ENCODE results near the gene SLC25A22.
A peak's percentile ranks its signal among the peaks of the same experiment; 100 is the strongest.

The SLC25A22 gene

DNA sequence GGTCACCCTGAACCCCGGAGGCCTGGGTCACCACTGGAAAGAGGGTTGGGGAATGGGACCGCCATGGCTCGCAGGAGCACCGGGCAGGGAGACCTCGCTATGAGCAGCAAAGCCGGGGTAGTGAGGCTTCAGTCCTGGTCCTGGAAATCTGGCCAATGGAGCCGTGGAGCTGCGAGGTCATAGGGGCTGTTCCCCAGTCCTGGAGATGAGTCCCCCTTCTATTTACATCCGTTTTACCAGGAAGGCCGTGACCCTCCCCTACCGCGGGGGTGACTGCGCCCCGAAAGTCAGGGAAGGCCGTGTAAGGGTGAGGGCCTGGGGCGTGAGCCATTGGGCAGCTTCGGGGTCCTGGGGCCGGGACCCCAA is 6.5 kb upstream of the SLC25A22 start:
- Histone ChIP-seq H3K36me3 (ENCODE audit: control insufficient read depth, insufficient read depth, low read length) (peaks cover 25% of the 10 kb centered on the region), H3K9ac (ENCODE audit: low read depth, low read length) (peak overlapping the region; percentile 65), H3K9me3 (ENCODE audit: control insufficient read depth, insufficient read depth, low read length) (no peaks in the 10 kb centered on the region), H3K4me3 (ENCODE audit: low read depth, low read length) (peak overlapping the region; percentile 66), H3K27me3 (ENCODE audit: control insufficient read depth, insufficient read depth, low read length) (no peaks in the 10 kb centered on the region), H3K4me1 (ENCODE audit: control insufficient read depth, insufficient read depth, low read length) (peaks cover 3% of the 10 kb centered on the region)

DNA sequence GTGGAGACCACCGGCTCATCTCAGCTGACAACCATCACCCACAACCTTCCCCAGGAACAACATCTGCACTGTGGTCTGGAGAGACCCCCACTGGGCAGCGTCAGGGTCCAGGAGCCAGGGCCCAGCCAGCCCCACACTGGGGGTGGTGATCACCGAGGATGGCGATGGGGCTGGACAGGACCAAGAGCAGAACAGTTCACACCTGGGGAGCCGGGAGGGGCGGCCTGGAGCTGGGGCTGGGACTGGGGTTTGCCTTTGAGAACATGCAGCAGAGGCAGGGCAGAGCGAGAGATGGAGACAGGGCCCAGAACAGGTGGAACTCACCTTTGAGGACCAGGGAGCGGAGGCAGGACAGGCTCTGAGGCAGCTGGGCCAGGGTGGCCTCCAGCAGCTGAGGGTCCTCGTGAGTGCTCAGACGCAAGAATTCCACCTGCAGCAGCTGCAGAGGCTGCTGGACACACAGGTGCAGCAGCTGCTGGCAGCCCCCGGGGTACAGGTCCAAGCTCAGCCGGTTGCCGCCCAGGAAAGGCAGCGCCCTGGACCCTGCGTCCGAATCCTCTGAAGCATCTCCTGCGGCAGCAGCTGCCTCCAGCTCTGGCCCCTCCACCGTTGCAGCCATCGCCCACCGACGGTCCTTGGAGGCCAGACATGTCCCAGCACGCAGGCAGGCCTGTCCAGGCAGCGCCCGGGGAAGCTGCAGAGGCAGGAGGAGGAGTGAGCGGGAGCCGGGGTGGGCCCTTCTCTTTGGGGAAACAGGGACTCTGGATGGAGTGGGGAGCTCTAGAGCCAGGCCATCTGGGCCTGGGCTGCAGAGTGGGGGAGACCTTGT is 5.9 kb upstream of the SLC25A22 start:
- H3K9me3 ChIP-seq (ENCODE audit: control insufficient read depth, insufficient read depth, low read length), result no peaks in the 10 kb centered on the region
- H3K4me3 ChIP-seq (ENCODE audit: low read depth, low read length), result peak overlapping the region; percentile 66
- H3K36me3 ChIP-seq (ENCODE audit: control insufficient read depth, insufficient read depth, low read length), result peaks cover 30% of the 10 kb centered on the region
- H3K4me1 ChIP-seq (ENCODE audit: control insufficient read depth, insufficient read depth, low read length), result peaks cover 3% of the 10 kb centered on the region
- H3K9ac ChIP-seq (ENCODE audit: low read depth, low read length), result peak overlapping the region; percentile 65
- H3K27me3 ChIP-seq (ENCODE audit: control insufficient read depth, insufficient read depth, low read length), result no peaks in the 10 kb centered on the region

DNA sequence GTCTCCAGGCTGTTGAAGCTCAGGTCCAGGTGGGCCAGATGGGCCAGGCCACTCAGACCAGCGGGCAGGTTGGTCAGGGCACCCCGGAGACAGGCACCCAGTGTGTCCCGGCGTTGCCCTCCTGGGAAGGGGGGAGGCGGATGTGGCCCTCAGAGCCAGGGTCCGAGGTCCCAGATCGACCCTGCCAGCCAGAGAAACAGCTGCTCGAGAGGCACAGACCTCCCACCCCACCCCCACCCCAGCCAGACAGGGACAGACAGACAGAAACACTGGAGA is 5.3 kb upstream of the SLC25A22 start:
- peaks cover 3% of the 10 kb centered on the region for H3K4me1 ChIP-seq (ENCODE audit: control insufficient read depth, insufficient read depth, low read length)
- no peaks in the 10 kb centered on the region for H3K27me3 ChIP-seq (ENCODE audit: control insufficient read depth, insufficient read depth, low read length)
- H3K36me3 ChIP-seq (ENCODE audit: control insufficient read depth, insufficient read depth, low read length), result peaks cover 30% of the 10 kb centered on the region
- H3K9ac ChIP-seq (ENCODE audit: low read depth, low read length), result no peak overlapping the region
- no peaks in the 10 kb centered on the region for H3K9me3 ChIP-seq (ENCODE audit: control insufficient read depth, insufficient read depth, low read length)
- no peak overlapping the region for H3K4me3 ChIP-seq (ENCODE audit: low read depth, low read length)

DNA sequence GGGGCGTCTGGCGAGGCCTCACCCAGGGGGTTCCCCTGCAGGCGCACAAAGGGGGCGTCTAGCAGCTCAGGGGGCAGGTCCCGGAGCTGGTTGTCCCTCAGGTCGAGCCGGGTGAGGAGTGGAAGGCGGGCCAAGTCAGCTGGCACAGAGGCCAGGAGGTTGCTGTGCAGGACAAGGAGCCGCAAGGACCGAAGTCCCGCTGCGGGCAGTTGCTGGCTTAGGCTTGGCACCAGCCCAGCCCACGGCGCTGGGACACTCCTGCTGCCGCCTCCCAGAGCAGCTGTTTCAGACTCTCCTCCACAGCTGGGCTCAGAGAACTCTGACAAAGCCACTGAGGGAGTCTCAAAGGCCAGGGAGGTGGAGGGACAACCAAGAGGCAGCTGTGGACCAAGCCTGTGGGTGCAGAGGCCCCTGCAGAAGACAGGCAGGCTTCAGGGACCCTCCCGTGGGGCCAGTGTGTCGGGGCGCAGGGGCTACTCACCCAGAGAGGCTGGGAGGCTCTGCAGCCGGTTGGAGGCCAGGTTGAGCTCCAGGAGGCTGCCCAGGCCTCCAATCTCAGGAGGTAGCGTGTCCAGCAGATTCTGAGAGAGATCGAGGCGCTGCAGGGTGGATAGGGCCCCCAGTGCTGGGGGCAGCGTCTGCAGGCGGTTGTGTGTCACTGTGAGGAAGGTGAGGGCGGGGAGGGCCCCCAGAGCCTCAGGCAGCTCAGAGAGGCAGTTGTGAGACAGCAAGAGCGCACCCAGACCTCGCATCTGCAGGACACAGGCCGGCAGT is 4.8 kb upstream of the SLC25A22 start:
- Histone ChIP-seq H3K27me3 (ENCODE audit: control insufficient read depth, insufficient read depth, low read length) (no peaks in the 10 kb centered on the region), H3K9ac (ENCODE audit: low read depth, low read length) (no peak overlapping the region), H3K9me3 (ENCODE audit: control insufficient read depth, insufficient read depth, low read length) (no peaks in the 10 kb centered on the region), H3K4me3 (ENCODE audit: low read depth, low read length) (no peak overlapping the region), H3K4me1 (ENCODE audit: control insufficient read depth, insufficient read depth, low read length) (peaks cover 3% of the 10 kb centered on the region), H3K36me3 (ENCODE audit: control insufficient read depth, insufficient read depth, low read length) (peaks cover 30% of the 10 kb centered on the region)

DNA sequence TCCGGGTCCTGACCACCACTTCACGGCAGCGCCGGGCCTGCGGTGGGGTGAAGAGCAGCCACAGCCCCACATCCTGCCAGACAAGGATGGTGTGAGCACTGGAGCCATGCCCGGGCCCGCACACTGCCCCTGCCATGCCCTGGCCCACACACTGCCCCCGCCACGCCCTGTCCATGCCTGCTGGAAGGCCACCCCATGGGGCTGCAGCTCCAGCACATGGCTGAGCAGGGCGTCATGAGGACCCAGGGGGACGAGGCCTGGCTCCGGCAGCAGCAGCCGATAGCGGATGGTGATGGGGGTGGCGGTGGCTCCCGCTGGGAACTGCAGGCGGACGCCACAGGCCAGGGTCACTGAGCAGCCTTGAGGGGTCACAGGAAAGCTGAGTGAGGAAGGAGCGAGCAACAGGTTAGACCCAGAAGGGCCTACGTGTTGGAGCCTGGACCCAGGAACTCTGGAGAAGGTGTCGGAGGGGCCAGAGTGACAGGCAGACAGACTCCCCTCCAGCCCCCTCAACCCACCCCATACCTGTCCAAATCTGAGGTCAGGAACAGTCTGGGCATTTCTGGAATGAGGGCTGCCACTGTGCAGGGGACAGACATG is 4.0 kb upstream of the SLC25A22 start:
- peaks cover 3% of the 10 kb centered on the region for H3K4me1 ChIP-seq (ENCODE audit: control insufficient read depth, insufficient read depth, low read length)
- no peaks in the 10 kb centered on the region for H3K27me3 ChIP-seq (ENCODE audit: control insufficient read depth, insufficient read depth, low read length)
- no peak overlapping the region for H3K9ac ChIP-seq (ENCODE audit: low read depth, low read length)
- no peak overlapping the region for H3K4me3 ChIP-seq (ENCODE audit: low read depth, low read length)
- peaks cover 30% of the 10 kb centered on the region for H3K36me3 ChIP-seq (ENCODE audit: control insufficient read depth, insufficient read depth, low read length)
- H3K9me3 ChIP-seq (ENCODE audit: control insufficient read depth, insufficient read depth, low read length), result no peaks in the 10 kb centered on the region

DNA sequence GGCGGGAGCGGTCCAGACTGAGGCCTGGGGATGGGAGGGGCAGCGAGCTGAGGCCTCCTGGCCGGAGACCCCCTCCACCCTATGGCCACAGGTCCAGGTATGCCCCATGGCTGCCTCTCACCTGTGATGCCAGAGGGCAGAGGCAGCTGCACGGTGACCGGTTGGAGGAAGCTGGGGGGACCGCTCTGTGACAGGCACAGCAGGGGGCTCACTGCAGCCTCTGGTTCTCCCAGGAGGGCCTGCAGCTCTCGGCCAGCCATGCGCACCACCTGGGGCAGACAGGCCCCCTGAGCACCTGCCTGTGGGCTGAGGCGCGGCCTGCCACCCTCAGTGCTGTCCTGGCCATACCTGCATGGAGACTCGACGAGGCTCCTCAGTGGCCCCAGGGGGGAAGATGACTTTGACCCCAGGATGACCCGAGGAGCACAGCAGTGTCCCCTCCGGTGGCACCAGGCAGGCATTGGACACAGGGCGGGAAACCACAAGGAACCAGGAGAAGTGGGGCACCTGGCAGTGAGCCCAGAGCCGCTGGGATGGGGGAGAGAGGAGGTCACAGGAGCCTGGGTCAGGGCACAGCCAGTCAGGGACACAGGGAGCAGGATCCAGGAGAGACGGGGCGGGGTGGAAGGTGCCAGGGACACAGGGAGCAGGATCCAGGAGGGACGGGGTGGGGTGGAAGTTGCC is 3.2 kb upstream of the SLC25A22 start:
- Histone ChIP-seq H3K36me3 (ENCODE audit: control insufficient read depth, insufficient read depth, low read length) (peaks cover 30% of the 10 kb centered on the region), H3K9me3 (ENCODE audit: control insufficient read depth, insufficient read depth, low read length) (no peaks in the 10 kb centered on the region), H3K4me3 (ENCODE audit: low read depth, low read length) (no peak overlapping the region), H3K27me3 (ENCODE audit: control insufficient read depth, insufficient read depth, low read length) (no peaks in the 10 kb centered on the region), H3K9ac (ENCODE audit: low read depth, low read length) (no peak overlapping the region), H3K4me1 (ENCODE audit: control insufficient read depth, insufficient read depth, low read length) (peaks cover 6% of the 10 kb centered on the region)

DNA sequence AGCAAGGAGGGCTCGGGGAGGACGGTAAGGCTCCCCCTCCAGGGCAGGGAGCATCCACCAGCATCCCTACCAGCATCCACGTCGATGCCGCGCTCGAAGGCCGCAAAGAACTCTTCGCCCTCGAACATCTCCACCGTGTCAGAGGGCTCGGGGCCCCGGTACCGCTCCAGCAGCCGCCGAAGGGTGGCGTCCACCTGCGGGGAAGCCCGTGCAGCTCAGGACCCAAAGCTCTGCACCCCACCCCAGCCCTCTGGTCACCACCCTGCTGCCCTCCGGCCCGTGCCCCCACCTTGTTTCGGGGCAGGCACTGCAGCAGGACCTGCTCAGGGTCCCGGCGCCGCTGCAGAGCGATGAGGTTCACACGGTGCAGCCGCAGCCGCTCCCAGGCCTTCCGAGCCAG is 2.4 kb upstream of the SLC25A22 start:
- Histone ChIP-seq H3K36me3 (ENCODE audit: control insufficient read depth, insufficient read depth, low read length) (peaks cover 30% of the 10 kb centered on the region), H3K4me1 (ENCODE audit: control insufficient read depth, insufficient read depth, low read length) (peaks cover 6% of the 10 kb centered on the region), H3K4me3 (ENCODE audit: low read depth, low read length) (no peak overlapping the region)

DNA sequence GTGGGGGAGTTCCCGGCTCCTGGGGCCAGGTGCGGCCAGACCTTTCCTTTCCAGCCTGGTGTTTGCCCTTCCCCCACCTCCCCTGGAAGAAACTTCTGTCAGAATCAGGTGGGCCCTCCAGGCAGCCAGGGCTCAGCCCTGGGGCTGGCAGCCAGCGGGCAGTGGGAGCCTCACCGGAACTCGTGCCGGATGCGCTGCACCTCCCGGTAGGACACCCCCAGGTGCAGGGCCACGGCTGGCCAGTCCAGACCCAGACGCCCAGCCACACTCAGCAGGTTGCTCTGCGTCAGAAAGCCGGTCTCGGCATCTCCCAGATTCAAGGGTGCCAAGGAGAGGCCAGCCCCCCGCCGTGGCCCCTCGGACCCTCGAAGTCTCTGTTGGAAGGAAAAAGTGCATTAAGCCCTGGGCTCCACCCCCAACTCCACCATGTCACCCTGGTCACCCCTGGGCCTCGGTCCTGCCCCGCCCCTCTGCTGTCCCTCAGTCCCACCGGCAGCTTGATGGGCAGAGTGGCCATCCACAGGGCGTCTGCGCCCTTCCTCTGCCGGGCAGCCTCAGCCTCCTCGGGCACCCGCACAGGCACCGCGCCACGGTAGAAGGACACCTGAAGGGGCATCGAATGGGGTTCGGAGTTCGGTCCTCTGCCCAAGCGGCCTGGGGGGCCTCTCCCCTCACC is 1.7 kb upstream of the SLC25A22 start:
- Histone ChIP-seq H3K27me3 (ENCODE audit: control insufficient read depth, insufficient read depth, low read length) (no peaks in the 10 kb centered on the region), H3K36me3 (ENCODE audit: control insufficient read depth, insufficient read depth, low read length) (peaks cover 30% of the 10 kb centered on the region), H3K4me1 (ENCODE audit: control insufficient read depth, insufficient read depth, low read length) (peaks cover 6% of the 10 kb centered on the region), H3K9me3 (ENCODE audit: control insufficient read depth, insufficient read depth, low read length) (no peaks in the 10 kb centered on the region), H3K9ac (ENCODE audit: low read depth, low read length) (no peak overlapping the region), H3K4me3 (ENCODE audit: low read depth, low read length) (no peak overlapping the region)

More for the DNA sequence above, 2.4 kb upstream of the SLC25A22 start:
- Histone ChIP-seq H3K9me3 (ENCODE audit: control insufficient read depth, insufficient read depth, low read length) (no peaks in the 10 kb centered on the region), H3K9ac (ENCODE audit: low read depth, low read length) (no peak overlapping the region), H3K27me3 (ENCODE audit: control insufficient read depth, insufficient read depth, low read length) (no peaks in the 10 kb centered on the region)

DNA sequence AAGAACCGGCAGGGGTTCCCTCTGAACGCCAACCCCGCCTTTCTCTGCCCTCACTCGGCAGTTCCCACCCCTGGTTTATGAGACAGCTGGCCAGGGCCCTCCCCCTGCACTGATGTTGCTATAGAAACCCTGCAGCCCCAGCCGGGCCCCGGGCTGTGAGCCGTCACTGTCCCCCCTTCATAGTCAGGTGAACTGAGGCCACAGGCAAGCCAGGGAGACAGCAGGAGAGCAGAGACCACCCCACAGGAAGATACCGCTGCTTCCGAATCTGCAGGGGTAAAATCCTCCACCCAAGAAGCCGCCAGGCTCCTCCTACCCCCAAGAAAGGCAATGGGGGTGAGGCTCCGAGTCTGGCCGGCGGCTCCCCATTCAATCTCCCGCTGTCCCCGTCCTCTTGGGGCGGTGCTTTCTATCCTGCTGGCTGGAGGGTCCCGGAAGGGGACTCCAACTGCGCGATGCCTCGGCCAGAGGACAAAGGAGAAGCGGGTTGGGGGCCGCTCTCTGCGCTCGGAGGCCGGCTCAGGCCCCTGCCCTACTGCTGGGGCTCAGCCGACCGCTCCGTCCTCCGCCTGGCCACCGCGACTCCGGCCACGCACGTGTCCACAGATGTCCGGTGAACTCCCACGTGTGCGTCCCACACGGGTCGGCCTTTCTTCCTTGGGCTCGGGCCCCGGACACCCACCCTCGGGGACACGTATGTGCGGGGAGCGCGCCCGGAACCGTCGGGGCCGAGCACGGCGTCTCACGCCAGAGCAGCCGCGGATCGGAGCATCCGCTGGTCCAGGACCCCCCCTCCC is 587 bp downstream of the SLC25A22 start:
- no peak overlapping the region for H3K9ac ChIP-seq (ENCODE audit: low read depth, low read length)

DNA sequence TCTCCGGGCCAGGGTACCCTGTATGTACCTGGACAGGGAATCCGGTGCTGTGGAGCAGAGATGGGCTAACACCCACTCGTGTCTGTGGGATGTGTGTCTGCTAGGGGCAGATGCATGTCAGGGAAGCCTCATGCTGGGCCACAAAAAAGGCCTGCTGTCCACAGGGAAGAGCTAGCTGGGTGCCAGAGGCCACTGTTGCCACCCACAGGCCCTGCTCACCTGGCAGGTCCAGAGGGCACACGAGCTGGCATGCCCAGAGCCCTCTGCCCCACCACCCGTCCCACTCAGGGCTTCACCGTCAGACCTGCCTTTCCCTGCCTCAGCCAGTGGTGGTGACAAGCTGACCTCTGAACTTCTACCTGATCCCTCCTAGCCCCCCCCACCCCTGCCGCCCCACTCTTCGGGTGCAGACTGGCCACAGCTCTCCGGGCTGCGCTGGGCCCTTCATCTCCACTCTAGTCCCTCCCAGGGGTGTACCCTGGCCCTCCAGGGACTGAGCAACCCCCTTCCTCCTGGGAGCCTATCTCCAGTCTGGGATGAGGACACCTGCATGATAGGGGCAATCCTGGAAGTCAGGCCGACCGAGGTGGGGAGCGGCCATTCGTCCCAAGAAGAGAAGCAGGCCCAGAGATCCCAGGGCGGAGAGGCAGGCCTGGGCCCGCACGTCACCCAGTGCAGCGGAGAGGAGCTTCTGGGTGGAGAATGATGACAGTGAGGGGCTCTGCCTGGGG is 1.4 kb downstream of the SLC25A22 start:
- Histone ChIP-seq H3K4me3 (ENCODE audit: low read depth, low read length) (peak overlapping the region; percentile 74), H3K4me1 (ENCODE audit: control insufficient read depth, insufficient read depth, low read length) (peaks cover 4% of the 10 kb centered on the region), H3K9me3 (ENCODE audit: control insufficient read depth, insufficient read depth, low read length) (no peaks in the 10 kb centered on the region), H3K27me3 (ENCODE audit: control insufficient read depth, insufficient read depth, low read length) (no peaks in the 10 kb centered on the region), H3K9ac (ENCODE audit: low read depth, low read length) (peak overlapping the region; percentile 24), H3K36me3 (ENCODE audit: control insufficient read depth, insufficient read depth, low read length) (peaks cover 42% of the 10 kb centered on the region)

More for the DNA sequence above, 587 bp downstream of the SLC25A22 start:
- Histone ChIP-seq H3K9me3 (ENCODE audit: control insufficient read depth, insufficient read depth, low read length) (no peaks in the 10 kb centered on the region), H3K27me3 (ENCODE audit: control insufficient read depth, insufficient read depth, low read length) (no peaks in the 10 kb centered on the region), H3K4me3 (ENCODE audit: low read depth, low read length) (peak overlapping the region; percentile 74), H3K36me3 (ENCODE audit: control insufficient read depth, insufficient read depth, low read length) (peaks cover 42% of the 10 kb centered on the region), H3K4me1 (ENCODE audit: control insufficient read depth, insufficient read depth, low read length) (peaks cover 4% of the 10 kb centered on the region)

Data from iPS-15b (cell line).